Measurements from ENCODE around the gene C9orf43.
"Not testable (repeated sequence)": the region's sequence is repeated elsewhere in the genome, so short reads cannot be mapped to it uniquely, and the experiment has no call there.

Gene C9orf43

GRCh38 chr9:113421726-113422125, 11.2 kb downstream of the C9orf43 start:
- DNase-seq: no peak

- no peak for DNase-seq
Observed at GRCh38 chr9:113425072-113425471, 14.5 kb downstream of the C9orf43 start.

- DNase-seq: no peak
Observed at GRCh38 chr9:113426701-113427100, 16.2 kb downstream of the C9orf43 start.

GRCh38 chr9:113427629-113428028, 17.1 kb downstream of the C9orf43 start:
- DNase-seq: no peak

- no peak for DNase-seq
Observed at GRCh38 chr9:113428062-113428615, 17.6 kb downstream of the C9orf43 start.

GRCh38 chr9:113431191-113431590, 20.6 kb downstream of the C9orf43 start:
- no peak for DNase-seq

GRCh38 chr9:113436728-113437515, 26.4 kb downstream of the C9orf43 start:
- no peak for DNase-seq

- not testable (repeated sequence) for DNase-seq
Observed at GRCh38 chr9:113437716-113438115, 27.2 kb downstream of the C9orf43 start.

GRCh38 chr9:113444736-113445135, 34.2 kb downstream of the C9orf43 start:
- DNase-seq: no peak

- peak; percentile 1 for DNase-seq
Observed at GRCh38 chr9:113446323-113446740, 35.8 kb downstream of the C9orf43 start.

GRCh38 chr9:113449376-113449775, 38.8 kb downstream of the C9orf43 start:
- DNase-seq: no peak

- no peak for DNase-seq
Observed at GRCh38 chr9:113452113-113452605, 41.6 kb downstream of the C9orf43 start.

GRCh38 chr9:113454914-113455761, 44.6 kb downstream of the C9orf43 start:
- DNase-seq: peak; percentile 83

- DNase-seq: no peak
Observed at GRCh38 chr9:113456235-113456634, 45.7 kb downstream of the C9orf43 start.

- no peak for DNase-seq
Observed at GRCh38 chr9:113461285-113461684, 50.7 kb downstream of the C9orf43 start.

- DNase-seq: no peak
Observed at GRCh38 chr9:113461943-113462342, 51.4 kb downstream of the C9orf43 start.

GRCh38 chr9:113462781-113463286, 52.3 kb downstream of the C9orf43 start:
- no peak for DNase-seq

- no peak for DNase-seq
Observed at GRCh38 chr9:113463418-113464285, 53.1 kb downstream of the C9orf43 start, which contains the start of gene RGS3. TSS of gene RGS3 (plus strand) at chr9:113463727. CDS start at chr9:113463803, 76 bp downstream.

GRCh38 chr9:113464286-113464660, 53.7 kb downstream of the C9orf43 start:
- no peak for DNase-seq

GRCh38 chr9:113465599-113466140, 55.1 kb downstream of the C9orf43 start:
- no peak for DNase-seq

- no peak for DNase-seq
Observed at GRCh38 chr9:113467183-113467582, 56.6 kb downstream of the C9orf43 start.

Measured in amniotic stem cell (primary cell).